ENCODE measurements around the gene FADS1. TPM values are rescaled to one million over a fixed set of nuclear protein-coding genes. Genes with fewer than 3 reads are reported as not detected.

The FADS1 gene
- total RNA-seq, 1 donor from 2014 or later = 74.6 TPM

GRCh38 chr11:61810671-61811175 lies 6.1 kb downstream of the FADS1 start:
- Histone ChIP-seq H3K4me1 (ENCODE audit: insufficient read depth, low read length) (peaks cover 3% of the 10 kb centered on the region), H3K36me3 (ENCODE audit: insufficient read depth, low read length) (peaks cover 21% of the 10 kb centered on the region), H3K9ac (ENCODE audit: low read length) (no peak overlapping the region), H2AFZ (ENCODE audit: low read depth, low read length) (no peak overlapping the region), H3K79me2 (ENCODE audit: insufficient read depth, low read length) (peaks cover 6% of the 10 kb centered on the region), H3K27me3 (ENCODE audit: insufficient read depth, low read length) (no peaks in the 10 kb centered on the region), H4K20me1 (ENCODE audit: insufficient read depth, low read length) (no peaks in the 10 kb centered on the region), H3K4me2 (ENCODE audit: low read length) (no peak overlapping the region), H3K4me3 (ENCODE audit: insufficient read depth, low read depth, low read length) (no peak overlapping the region), H3K27ac (ENCODE audit: low read depth, low read length) (no peak overlapping the region), H3K9me3 (ENCODE audit: insufficient read depth, low read depth, low read length) (no peaks in the 10 kb centered on the region)
- H3K27me3 Mint-ChIP-seq (ENCODE audit: low read depth, unreplicated experiment) = no peaks in the 10 kb centered on the region
- H3K9me3 Mint-ChIP-seq (ENCODE audit: unreplicated experiment) = no peaks in the 10 kb centered on the region
- no peak for FAIRE-seq
- H3K36me3 Mint-ChIP-seq (ENCODE audit: low read depth, unreplicated experiment) = peaks cover 23% of the 10 kb centered on the region
- TF ChIP-seq CTCF (IDR thresholded peaks at IDR 0.05; ENCODE audit: insufficient read depth, low read depth, low read length) (no peak), EZH2 (IDR thresholded peaks at IDR 0.05; ENCODE audit: insufficient read depth, low read length) (no peak)
- H3K27ac Mint-ChIP-seq (ENCODE audit: unreplicated experiment) = no peak overlapping the region
- no peak for DNase-seq (ENCODE audit: low read depth)
- no peaks in the 10 kb centered on the region for H3K4me1 Mint-ChIP-seq (ENCODE audit: low read depth, unreplicated experiment)
- H3K4me3 Mint-ChIP-seq (ENCODE audit: unreplicated experiment) = no peak overlapping the region

- Histone ChIP-seq H2AFZ (ENCODE audit: low read depth, low read length) (no peak overlapping the region), H3K4me3 (ENCODE audit: insufficient read depth, low read depth, low read length) (no peak overlapping the region), H4K20me1 (ENCODE audit: insufficient read depth, low read length) (peaks cover 7% of the 10 kb centered on the region), H3K27me3 (ENCODE audit: insufficient read depth, low read length) (no peaks in the 10 kb centered on the region), H3K4me2 (ENCODE audit: low read length) (no peak overlapping the region), H3K36me3 (ENCODE audit: insufficient read depth, low read length) (peaks cover 38% of the 10 kb centered on the region), H3K9me3 (ENCODE audit: insufficient read depth, low read depth, low read length) (no peaks in the 10 kb centered on the region), H3K9ac (ENCODE audit: low read length) (no peak overlapping the region), H3K4me1 (ENCODE audit: insufficient read depth, low read length) (peaks cover 5% of the 10 kb centered on the region), H3K79me2 (ENCODE audit: insufficient read depth, low read length) (no peaks in the 10 kb centered on the region), H3K27ac (ENCODE audit: low read depth, low read length) (no peak overlapping the region)
- no peak for DNase-seq (ENCODE audit: low read depth)
- TF ChIP-seq EZH2 (IDR thresholded peaks at IDR 0.05; ENCODE audit: insufficient read depth, low read length) = no peak
- no peak for TF ChIP-seq CTCF (IDR thresholded peaks at IDR 0.05; ENCODE audit: insufficient read depth, low read depth, low read length)
- H3K36me3 Mint-ChIP-seq (ENCODE audit: low read depth, unreplicated experiment) = peaks cover 32% of the 10 kb centered on the region
- no peaks in the 10 kb centered on the region for H3K4me1 Mint-ChIP-seq (ENCODE audit: low read depth, unreplicated experiment)
- no peak overlapping the region for H3K27ac Mint-ChIP-seq (ENCODE audit: unreplicated experiment)
- no peaks in the 10 kb centered on the region for H3K9me3 Mint-ChIP-seq (ENCODE audit: unreplicated experiment)
- H3K27me3 Mint-ChIP-seq (ENCODE audit: low read depth, unreplicated experiment) = no peaks in the 10 kb centered on the region
- no peak for FAIRE-seq
- H3K4me3 Mint-ChIP-seq (ENCODE audit: unreplicated experiment) = no peak overlapping the region
Observed at GRCh38 chr11:61806785-61807184, 10.0 kb downstream of the FADS1 start.

- H3K4me3 ChIP-seq (ENCODE audit: insufficient read depth, low read depth, low read length) = no peak overlapping the region
- Mint-ChIP-seq H3K27ac (ENCODE audit: unreplicated experiment) (no peak overlapping the region), H3K9me3 (ENCODE audit: unreplicated experiment) (no peaks in the 10 kb centered on the region), H3K36me3 (ENCODE audit: low read depth, unreplicated experiment) (peaks cover 22% of the 10 kb centered on the region), H3K4me3 (ENCODE audit: unreplicated experiment) (no peak overlapping the region), H3K4me1 (ENCODE audit: low read depth, unreplicated experiment) (no peaks in the 10 kb centered on the region), H3K27me3 (ENCODE audit: low read depth, unreplicated experiment) (no peaks in the 10 kb centered on the region)
- H3K79me2 ChIP-seq (ENCODE audit: insufficient read depth, low read length) = peaks cover 3% of the 10 kb centered on the region
- no peak overlapping the region for H3K4me2 ChIP-seq (ENCODE audit: low read length)
- DNase-seq (ENCODE audit: low read depth) (no peak), FAIRE-seq (no peak)
- no peak overlapping the region for H3K9ac ChIP-seq (ENCODE audit: low read length)
- H4K20me1 ChIP-seq (ENCODE audit: insufficient read depth, low read length) = peaks cover 7% of the 10 kb centered on the region
- no peaks in the 10 kb centered on the region for H3K27me3 ChIP-seq (ENCODE audit: insufficient read depth, low read length)
- H3K9me3 ChIP-seq (ENCODE audit: insufficient read depth, low read depth, low read length) = no peaks in the 10 kb centered on the region
- TF ChIP-seq CTCF (IDR thresholded peaks at IDR 0.05; ENCODE audit: insufficient read depth, low read depth, low read length) = no peak
- no peak for TF ChIP-seq EZH2 (IDR thresholded peaks at IDR 0.05; ENCODE audit: insufficient read depth, low read length)
- no peak overlapping the region for H3K27ac ChIP-seq (ENCODE audit: low read depth, low read length)
- H3K4me1 ChIP-seq (ENCODE audit: insufficient read depth, low read length) = peaks cover 5% of the 10 kb centered on the region
- H2AFZ ChIP-seq (ENCODE audit: low read depth, low read length) = no peak overlapping the region
- peaks cover 36% of the 10 kb centered on the region for H3K36me3 ChIP-seq (ENCODE audit: insufficient read depth, low read length)
Observed at GRCh38 chr11:61805146-61805545, 11.7 kb downstream of the FADS1 start.

Data from astrocyte (in vitro differentiated cells and primary cell).